ENCODE data around the gene CD72. TPM values are rescaled to one million over a fixed set of nuclear protein-coding genes. Genes with fewer than 3 reads are reported as not detected.
"Not testable (repeated sequence)": the region's sequence is repeated elsewhere in the genome, so short reads cannot be mapped to it uniquely, and the experiment has no call there.

Gene CD72
- total RNA-seq, 1 experiment from 2014 or later: 0.95 TPM

- H3K4me1 Mint-ChIP-seq (ENCODE audit: low read depth, unreplicated experiment); H3K9me3 ChIP-seq; H3K4me3 Mint-ChIP-seq (ENCODE audit: unreplicated experiment); intact Hi-C loops (cut with micrococcal nuclease; ENCODE audit: unreplicated experiment); H3K27me3 Mint-ChIP-seq (ENCODE audit: insufficient read depth, unreplicated experiment); POLR2A ChIA-PET; CTCF ChIA-PET; H3K36me3 Mint-ChIP-seq (ENCODE audit: insufficient read depth, unreplicated experiment); DNase-seq; H3K36me3 ChIP-seq (ENCODE audit: control insufficient read depth, insufficient read depth, low read length); H3K4me1 ChIP-seq; H3K9me3 Mint-ChIP-seq (ENCODE audit: unreplicated experiment); H3K27ac Mint-ChIP-seq (ENCODE audit: unreplicated experiment); H3K27me3 ChIP-seq (replicated peaks; ENCODE audit: control insufficient read depth, insufficient read depth, low read length); BruUV-seq (replicated peaks); H3K4me3 ChIP-seq (ENCODE audit: low read depth, low read length): not testable (repeated sequence)
These were observed 19.3 kb upstream of the CD72 start for GRCh38 chr9:35637427-35637955.

GRCh38 chr9:35636877-35637246 lies 18.6 kb upstream of the CD72 start:
- H3K4me3 ChIP-seq (ENCODE audit: low read depth, low read length); CTCF ChIA-PET; H3K9me3 ChIP-seq; H3K27me3 ChIP-seq (replicated peaks; ENCODE audit: control insufficient read depth, insufficient read depth, low read length); H3K27ac Mint-ChIP-seq (ENCODE audit: unreplicated experiment); DNase-seq; POLR2A ChIA-PET; H3K36me3 Mint-ChIP-seq (ENCODE audit: insufficient read depth, unreplicated experiment); H3K27me3 Mint-ChIP-seq (ENCODE audit: insufficient read depth, unreplicated experiment); H3K4me1 Mint-ChIP-seq (ENCODE audit: low read depth, unreplicated experiment); BruUV-seq (replicated peaks); H3K9me3 Mint-ChIP-seq (ENCODE audit: unreplicated experiment); intact Hi-C loops (cut with micrococcal nuclease; ENCODE audit: unreplicated experiment); H3K4me3 Mint-ChIP-seq (ENCODE audit: unreplicated experiment); H3K36me3 ChIP-seq (ENCODE audit: control insufficient read depth, insufficient read depth, low read length); H3K4me1 ChIP-seq: not testable (repeated sequence)

GRCh38 chr9:35636135-35636876 lies 18.1 kb upstream of the CD72 start:
- Mint-ChIP-seq H3K27ac (ENCODE audit: unreplicated experiment) (no peak overlapping the region), H3K27me3 (ENCODE audit: insufficient read depth, unreplicated experiment) (no peaks in the 10 kb centered on the region), H3K4me3 (ENCODE audit: unreplicated experiment) (no peak overlapping the region), H3K4me1 (ENCODE audit: low read depth, unreplicated experiment) (no peaks in the 10 kb centered on the region), H3K9me3 (ENCODE audit: unreplicated experiment) (no peaks in the 10 kb centered on the region), H3K36me3 (ENCODE audit: insufficient read depth, unreplicated experiment) (peaks cover 6% of the 10 kb centered on the region)
- TF ChIP-seq CTCF (IDR thresholded peaks at IDR 0.05; ENCODE audit: insufficient read depth in 1 of 2, low read depth in 1 of 2, low read length in 1 of 2, severe bottlenecking in 1 of 2, unreplicated experiment in 1 of 2): no peak
- H3K9me3 ChIP-seq: no peaks in the 10 kb centered on the region
- no peaks in the 10 kb centered on the region for H3K36me3 ChIP-seq (ENCODE audit: control insufficient read depth, insufficient read depth, low read length)
- no peak for DNase-seq
- H3K4me1 ChIP-seq: no peaks in the 10 kb centered on the region
- ChIA-PET CTCF (no interaction called here), POLR2A (no interaction called here)
- no TSS peak for BruUV-seq (replicated peaks)
- H3K4me3 ChIP-seq (ENCODE audit: low read depth, low read length): no peak overlapping the region
- H3K27me3 ChIP-seq (replicated peaks; ENCODE audit: control insufficient read depth, insufficient read depth, low read length): no peaks in the 10 kb centered on the region
- intact Hi-C loops (cut with micrococcal nuclease; ENCODE audit: unreplicated experiment): no loop called here

- Mint-ChIP-seq H3K4me3 (ENCODE audit: unreplicated experiment) (no peak overlapping the region), H3K27me3 (ENCODE audit: insufficient read depth, unreplicated experiment) (no peaks in the 10 kb centered on the region), H3K27ac (ENCODE audit: unreplicated experiment) (no peak overlapping the region), H3K36me3 (ENCODE audit: insufficient read depth, unreplicated experiment) (peaks cover 6% of the 10 kb centered on the region), H3K4me1 (ENCODE audit: low read depth, unreplicated experiment) (no peaks in the 10 kb centered on the region), H3K9me3 (ENCODE audit: unreplicated experiment) (no peaks in the 10 kb centered on the region)
- CTCF ChIA-PET: no interaction called here
- no TSS peak for BruUV-seq (replicated peaks)
- intact Hi-C loops (cut with micrococcal nuclease; ENCODE audit: unreplicated experiment): no loop called here
- no peaks in the 10 kb centered on the region for H3K36me3 ChIP-seq (ENCODE audit: control insufficient read depth, insufficient read depth, low read length)
- H3K4me1 ChIP-seq: no peaks in the 10 kb centered on the region
- H3K4me3 ChIP-seq (ENCODE audit: low read depth, low read length): no peak overlapping the region
- TF ChIP-seq CTCF (IDR thresholded peaks at IDR 0.05; ENCODE audit: insufficient read depth in 1 of 2, low read depth in 1 of 2, low read length in 1 of 2, severe bottlenecking in 1 of 2, unreplicated experiment in 1 of 2): no peak
- H3K9me3 ChIP-seq: no peaks in the 10 kb centered on the region
- H3K27me3 ChIP-seq (replicated peaks; ENCODE audit: control insufficient read depth, insufficient read depth, low read length): no peaks in the 10 kb centered on the region
- no peak for DNase-seq
- POLR2A ChIA-PET: no interaction called here
These were observed 17.5 kb upstream of the CD72 start for GRCh38 chr9:35635730-35636129.

Data from Caco-2 (cell line).